H1 (cell line): ENCODE measurements around the gene EIF2S2.

Experiments used
- FOSL1 ChIP-seq: IDR thresholded peaks from 2 replicates; pipeline ENCODE4 v1.6.1; 2011; ENCODE audit warnings: mild to moderate bottlenecking, low read depth, low read length, moderate library complexity; ENCODE audit not compliant: insufficient read depth
- JUND ChIP-seq: IDR thresholded peaks from 2 replicates; pipeline ENCODE4 v1.6.1; 2011; ENCODE audit warnings: mild to moderate bottlenecking, improper control_type of control experiment, low read length
- POLR2A ChIP-seq, 2 experiments: IDR thresholded peaks; 1 replicate in 1 of 2; 2 replicates in 1 of 2; pipeline ENCODE4 v1.6.1; 2011; ENCODE audit warnings: low read depth in 2 of 2, low read length in 2 of 2, mild to moderate bottlenecking in 2 of 2; ENCODE audit errors: control extremely low read depth in 1 of 2

DNA sequence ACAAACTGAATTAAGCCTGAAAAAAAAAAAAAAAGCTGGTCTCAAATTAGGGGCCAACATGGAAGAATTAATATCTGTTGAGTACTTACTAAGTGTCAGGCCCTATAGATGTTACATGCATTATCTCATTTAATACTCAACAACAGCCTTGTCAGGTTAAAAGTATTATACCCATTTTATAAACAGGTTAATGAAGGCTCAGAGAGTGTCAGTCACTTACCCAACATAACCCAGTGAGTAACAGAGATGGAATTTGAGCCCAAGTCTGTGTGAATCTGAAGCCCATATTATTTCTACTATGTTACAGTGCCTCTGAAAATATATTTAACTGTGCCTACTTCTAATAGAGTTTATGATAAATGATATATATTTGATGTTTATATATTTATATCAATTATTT is 11.3 kb upstream of the EIF2S2 start:
- TF ChIP-seq JUND (no peak), POLR2A (IDR thresholded peaks at IDR 0.05; ENCODE audit: control extremely low read depth in 1 of 2, low read depth in 2 of 2, low read length in 2 of 2) (no peak), FOSL1 (no peak)
